ENCODE measurements around the gene RBFOX1. TPM values are rescaled to one million over a fixed set of nuclear protein-coding genes. Genes with fewer than 3 reads are reported as not detected.

RBFOX1 gene
- total RNA-seq, 3 donors from 2014 or later, result 4.1 to 7.7 (median 5.1) TPM

DNA sequence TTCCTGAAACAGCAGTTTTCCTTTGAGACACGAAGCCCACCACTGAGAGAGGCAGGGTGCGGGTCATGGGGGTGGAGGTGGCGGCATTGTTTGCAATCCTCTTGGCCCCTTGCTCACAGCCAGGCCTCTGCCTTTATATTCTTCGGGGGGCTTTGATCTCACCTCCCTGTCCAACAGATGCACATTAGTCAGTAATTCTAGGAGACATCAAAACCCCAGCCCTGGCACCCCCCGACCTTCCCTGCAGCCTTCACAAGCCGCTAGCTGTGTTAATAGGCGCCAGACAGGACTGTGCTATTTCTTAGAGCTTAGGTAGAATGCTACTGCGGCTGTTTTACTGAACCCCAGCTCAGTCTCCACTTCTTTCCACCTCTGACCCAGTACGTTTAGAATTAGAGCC, 212.6 kb downstream of the RBFOX1 start:
- TF ChIP-seq, protein P1, sequence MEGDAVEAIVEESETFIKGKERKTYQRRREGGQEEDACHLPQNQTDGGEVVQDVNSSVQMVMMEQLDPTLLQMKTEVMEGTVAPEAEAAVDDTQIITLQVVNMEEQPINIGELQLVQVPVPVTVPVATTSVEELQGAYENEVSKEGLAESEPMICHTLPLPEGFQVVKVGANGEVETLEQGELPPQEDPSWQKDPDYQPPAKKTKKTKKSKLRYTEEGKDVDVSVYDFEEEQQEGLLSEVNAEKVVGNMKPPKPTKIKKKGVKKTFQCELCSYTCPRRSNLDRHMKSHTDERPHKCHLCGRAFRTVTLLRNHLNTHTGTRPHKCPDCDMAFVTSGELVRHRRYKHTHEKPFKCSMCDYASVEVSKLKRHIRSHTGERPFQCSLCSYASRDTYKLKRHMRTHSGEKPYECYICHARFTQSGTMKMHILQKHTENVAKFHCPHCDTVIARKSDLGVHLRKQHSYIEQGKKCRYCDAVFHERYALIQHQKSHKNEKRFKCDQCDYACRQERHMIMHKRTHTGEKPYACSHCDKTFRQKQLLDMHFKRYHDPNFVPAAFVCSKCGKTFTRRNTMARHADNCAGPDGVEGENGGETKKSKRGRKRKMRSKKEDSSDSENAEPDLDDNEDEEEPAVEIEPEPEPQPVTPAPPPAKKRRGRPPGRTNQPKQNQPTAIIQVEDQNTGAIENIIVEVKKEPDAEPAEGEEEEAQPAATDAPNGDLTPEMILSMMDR (IDR thresholded peaks at IDR 0.05), result no peak
- H3K9me3 ChIP-seq, result no peaks in the 10 kb centered on the region
- no peak for DNase-seq
- intact Hi-C loops (cut with DNase I, micrococcal nuclease), result no loop called here
- no peak for ATAC-seq
- H3K4me3 ChIP-seq, result no peak overlapping the region
- no peaks in the 10 kb centered on the region for H3K36me3 ChIP-seq (ENCODE audit: low read depth)
- no peaks in the 10 kb centered on the region for H3K4me1 ChIP-seq (ENCODE audit: low read depth)

DNA sequence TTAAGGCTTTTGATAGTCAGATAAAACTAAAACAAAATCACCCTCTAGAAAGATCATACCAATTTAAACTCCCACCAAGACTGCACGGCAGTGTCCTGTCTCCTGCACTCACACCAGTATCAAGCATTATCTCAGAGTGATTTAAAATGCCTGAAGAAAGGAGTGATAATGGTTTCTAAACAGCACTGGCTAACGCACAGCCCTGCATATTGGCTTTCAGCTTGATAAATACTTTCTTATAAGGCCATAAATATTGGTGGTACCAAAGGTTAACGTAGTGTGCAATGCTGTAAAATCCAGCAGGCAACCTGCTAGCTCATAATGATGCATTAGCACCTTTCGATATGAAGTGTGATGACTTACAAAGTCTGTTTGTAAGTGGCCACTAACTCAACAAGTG, 214.3 kb downstream of the RBFOX1 start:
- ATAC-seq (no peak), DNase-seq (no peak)
- TF ChIP-seq, protein P1 (IDR thresholded peaks at IDR 0.05), result no peak
- Histone ChIP-seq H3K36me3 (ENCODE audit: low read depth) (no peaks in the 10 kb centered on the region), H3K9me3 (no peaks in the 10 kb centered on the region), H3K4me1 (ENCODE audit: low read depth) (no peaks in the 10 kb centered on the region), H3K4me3 (no peak overlapping the region)
- intact Hi-C loops (cut with DNase I, micrococcal nuclease), result no loop called here

DNA sequence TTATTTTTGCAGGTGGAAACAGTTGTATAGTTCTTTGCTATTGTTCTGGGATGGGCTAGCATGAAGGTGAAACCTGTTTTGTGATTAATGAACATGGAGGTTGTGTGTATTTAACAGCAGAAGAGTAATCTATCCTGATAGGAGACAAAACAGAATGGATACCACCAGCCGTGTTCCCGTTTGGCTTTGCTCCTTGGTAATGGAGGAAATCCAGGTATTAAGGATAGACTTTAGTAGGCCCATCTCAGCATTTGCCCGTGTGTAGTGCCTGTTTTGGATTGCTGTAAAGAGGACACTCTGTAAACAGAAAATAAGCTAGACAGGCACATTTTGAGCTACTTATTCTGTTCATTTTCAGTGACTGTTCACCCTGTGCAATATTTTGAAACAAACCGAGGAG, 215.1 kb downstream of the RBFOX1 start:
- intact Hi-C loops (cut with DNase I, micrococcal nuclease), result no loop called here
- ATAC-seq (no peak), DNase-seq (no peak)
- Histone ChIP-seq H3K9me3 (no peaks in the 10 kb centered on the region), H3K4me1 (ENCODE audit: low read depth) (no peaks in the 10 kb centered on the region), H3K36me3 (ENCODE audit: low read depth) (no peaks in the 10 kb centered on the region), H3K4me3 (no peak overlapping the region)
- TF ChIP-seq, protein P1 (IDR thresholded peaks at IDR 0.05), result no peak

DNA sequence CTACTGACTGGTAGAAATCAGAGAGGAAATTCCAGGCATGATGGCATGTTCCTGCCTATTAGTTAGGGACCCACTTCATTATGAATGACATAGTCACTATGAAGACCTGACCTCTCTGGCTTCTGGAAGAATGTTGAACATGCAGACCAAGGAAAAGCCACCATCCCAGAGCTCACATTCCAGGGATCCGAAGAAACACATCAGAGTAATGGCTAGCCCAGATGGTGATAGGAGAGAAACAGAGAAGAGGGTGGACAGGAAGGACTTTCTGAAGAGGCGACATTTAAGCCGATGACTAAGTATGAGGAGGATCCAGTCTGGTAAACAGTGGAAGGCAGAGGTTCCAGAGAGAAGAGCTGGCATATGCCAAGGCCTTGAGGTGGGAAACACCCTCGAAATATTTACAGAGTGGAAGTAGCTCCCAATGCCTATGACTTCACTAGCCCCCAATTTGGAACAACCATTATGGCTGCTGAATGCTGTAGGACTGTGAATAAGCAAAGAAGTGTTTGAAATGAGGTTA, 216.2 kb downstream of the RBFOX1 start:
- no peaks in the 10 kb centered on the region for H3K4me1 ChIP-seq (ENCODE audit: low read depth)
- no peak overlapping the region for H3K4me3 ChIP-seq
- DNase-seq (no peak), ATAC-seq (no peak)
- no peaks in the 10 kb centered on the region for H3K9me3 ChIP-seq
- TF ChIP-seq, protein P1 (IDR thresholded peaks at IDR 0.05), result no peak
- no peaks in the 10 kb centered on the region for H3K36me3 ChIP-seq (ENCODE audit: low read depth)
- intact Hi-C loops (cut with DNase I, micrococcal nuclease), result no loop called here

DNA sequence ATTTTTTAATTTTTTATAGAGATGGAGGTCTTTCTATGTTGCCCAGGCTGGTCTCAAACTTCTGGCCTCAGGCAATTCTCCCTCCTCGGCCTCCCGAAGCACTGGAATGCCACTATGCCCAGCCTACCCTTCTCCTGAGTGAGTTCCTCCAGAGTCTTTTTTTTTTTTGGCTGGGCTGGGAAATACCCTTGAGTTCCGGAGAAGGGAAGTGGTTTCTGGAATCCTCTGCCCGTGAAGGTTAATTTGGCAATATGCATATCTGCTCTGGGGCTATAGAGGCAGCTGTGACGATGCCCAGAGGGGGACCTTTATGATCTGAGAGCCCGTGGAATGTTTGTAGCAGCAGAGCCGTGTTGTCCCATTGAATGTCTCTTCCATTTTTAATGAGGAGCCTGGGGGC, 217.5 kb downstream of the RBFOX1 start:
- Histone ChIP-seq H3K9me3 (no peaks in the 10 kb centered on the region), H3K36me3 (ENCODE audit: low read depth) (no peaks in the 10 kb centered on the region), H3K4me1 (ENCODE audit: low read depth) (no peaks in the 10 kb centered on the region), H3K4me3 (no peak overlapping the region)
- ATAC-seq (no peak), DNase-seq (no peak)
- intact Hi-C loops (cut with DNase I, micrococcal nuclease), result no loop called here
- TF ChIP-seq, protein P1 (IDR thresholded peaks at IDR 0.05), result no peak

DNA sequence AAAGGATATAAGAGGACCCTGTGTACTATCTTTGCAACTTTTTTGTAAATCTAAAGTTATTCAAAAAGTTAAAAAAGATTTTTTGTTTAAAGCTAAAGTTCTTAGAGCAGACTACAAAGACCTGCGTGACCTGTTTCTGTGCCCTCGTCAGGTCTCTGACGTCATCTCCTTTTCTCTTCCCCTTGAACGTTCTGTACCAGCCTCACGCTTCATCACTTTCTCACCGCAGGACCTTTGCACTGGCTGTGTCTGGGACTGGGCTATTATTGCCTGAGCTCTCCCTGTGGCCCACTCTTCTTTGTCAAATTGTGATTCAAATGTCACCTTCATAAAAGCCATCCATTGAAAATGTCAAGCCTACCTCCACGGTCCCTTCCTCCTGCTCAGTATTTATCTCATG, 222.8 kb downstream of the RBFOX1 start:
- TF ChIP-seq, protein P1 (IDR thresholded peaks at IDR 0.05), result no peak
- Histone ChIP-seq H3K4me1 (ENCODE audit: low read depth) (no peaks in the 10 kb centered on the region), H3K36me3 (ENCODE audit: low read depth) (no peaks in the 10 kb centered on the region), H3K4me3 (no peak overlapping the region), H3K9me3 (no peaks in the 10 kb centered on the region)
- intact Hi-C loops (cut with DNase I, micrococcal nuclease), result no loop called here
- DNase-seq (no peak), ATAC-seq (no peak)
